K562 (cell line): ENCODE data around the gene ZNF74. TPM values are rescaled to one million over a fixed set of nuclear protein-coding genes. Genes with fewer than 3 reads are reported as not detected.
"Not testable (repeated sequence)": the region's sequence is repeated elsewhere in the genome, so short reads cannot be mapped to it uniquely, and the experiment has no call there.

Source experiments
- ATAC-seq: fragments of 200-7000 bp; cut with Tn5 transposase; 3 replicates; pipeline ENCODE4 v1.9.1; 2020; ENCODE audit warnings: moderate library complexity
- BruUV-seq: library from RNA; stranded (reverse); fragments of 400-500 nt; replicated peaks from 2 replicates; lab custom pipeline; 2021; lab: Mats Ljungman, UMichigan
- CTCF ChIA-PET: fragments of 300-600 bp; formaldehyde crosslinking; extraction: SDS; loops from one replicate; lab custom pipeline; 2021; ENCODE audit warnings: low intra/inter-chr PET ratio; lab: Yijun Ruan, JAX
- POLR2A ChIA-PET: fragments of 300-600, 350-650 bp; sonication (Branson Sonifier 250); formaldehyde crosslinking; extraction: SDS; loops from one replicate; lab custom pipeline; 2021; ENCODE audit warnings: antibody characterized with exemption, inconsistent platforms; lab: Yijun Ruan, JAX
- DNase-seq, 4 experiments: peaks; one replicate each; pipeline versions ENCODE4 v3.0.0 to v3.0.0-alpha.2; 2011 to 2018; ENCODE audit warnings: low spot score in 3 of 4, mixed read lengths in 3 of 4; ENCODE audit errors: extremely low read depth in 1 of 4
- FAIRE-seq: peaks from 2 replicates; lab custom pipeline; 2011; peaks lifted over from hg19 to GRCh38; lab: Jason Lieb, UNC
- H2AFZ ChIP-seq: 2 replicates; pipeline ENCODE4 v1.6.0; 2011; ENCODE audit warnings: low read depth, low read length, control low read depth, inconsistent platforms
- H3K27ac ChIP-seq: fragments of 200-600 bp; 3 replicates; pipeline ENCODE4 v1.8.0; 2011; ENCODE audit warnings: low read depth, mild to moderate bottlenecking, control low read depth, inconsistent platforms, low read length, moderate library complexity, mixed read lengths; ENCODE audit errors: extremely low read depth
- H3K27me3 ChIP-seq, 2 experiments: fragments of 300-600 bp in 1 of 2; 2 replicates in 1 of 2; 3 replicates in 1 of 2; pipeline versions ENCODE4 v1.6.0 to v1.8.0; 2011; ENCODE audit warnings: inconsistent platforms in 2 of 2, low read length in 2 of 2, mild to moderate bottlenecking in 1 of 2, mixed read lengths in 1 of 2, moderate library complexity in 1 of 2; ENCODE audit not compliant: control insufficient read depth in 2 of 2, insufficient read depth in 2 of 2
- H3K36me3 ChIP-seq: fragments of 300-600 bp; 3 replicates; pipeline ENCODE4 v1.8.0; 2011; ENCODE audit warnings: mild to moderate bottlenecking, low read length, inconsistent platforms; ENCODE audit not compliant: control insufficient read depth, insufficient read depth
- H3K4me1 ChIP-seq, 2 experiments: fragments of 200-600 bp in 1 of 2; replicated peaks in 1 of 2; 2 replicates in 1 of 2; 3 replicates in 1 of 2; pipeline versions ENCODE4 v1.5.1 to v1.8.0; 2011; ENCODE audit warnings: inconsistent platforms in 2 of 2, low read length in 2 of 2, mild to moderate bottlenecking in 1 of 2, mixed read lengths in 1 of 2, moderate library complexity in 1 of 2; ENCODE audit not compliant: control insufficient read depth in 2 of 2, insufficient read depth in 2 of 2
- H3K4me2 ChIP-seq: 2 replicates; pipeline ENCODE4 v1.6.1; 2011; ENCODE audit warnings: low read length, control low read depth, inconsistent platforms, mixed read lengths; ENCODE audit not compliant: insufficient read depth
- H3K4me3 ChIP-seq: fragments of 200-600 bp; sonication (generic), shearing (Covaris generic); 2 replicates; pipeline ENCODE4 v1.5.1; 2016; ENCODE audit warnings: control low read depth, inconsistent platforms
- H3K79me2 ChIP-seq: fragments of 200-600 bp; 3 replicates; pipeline ENCODE4 v1.8.0; 2011; ENCODE audit warnings: low read length, inconsistent platforms; ENCODE audit not compliant: control insufficient read depth, insufficient read depth
- H3K9ac ChIP-seq, 2 experiments: 2 replicates each; pipeline versions ENCODE4 v1.6.0 to v1.6.1; 2011; ENCODE audit warnings: low read depth in 2 of 2, low read length in 2 of 2, control low read depth in 1 of 2, inconsistent platforms in 1 of 2, mild to moderate bottlenecking in 1 of 2, mixed read lengths in 1 of 2; ENCODE audit not compliant: insufficient read depth in 1 of 2
- H3K9me1 ChIP-seq: one replicate; pipeline ENCODE4 v1.6.0; 2011; ENCODE audit warnings: inconsistent platforms, mild to moderate bottlenecking, low read length, moderate library complexity; ENCODE audit not compliant: control insufficient read depth, insufficient read depth
- H3K9me3 ChIP-seq: replicated peaks from 2 replicates; pipeline ENCODE4 v1.5.1; 2011; ENCODE audit warnings: low read depth, low read length, inconsistent platforms; ENCODE audit not compliant: control insufficient read depth, insufficient read depth
- H4K20me1 ChIP-seq: replicated peaks from 2 replicates; pipeline ENCODE4 v1.6.1; 2011; ENCODE audit warnings: low read length, inconsistent platforms, mixed read lengths; ENCODE audit not compliant: control insufficient read depth, insufficient read depth
- ATF2 ChIP-seq: sonication (generic); formaldehyde crosslinking; IDR thresholded peaks from 2 replicates; pipeline ENCODE4 v1.8.1; 2022; ENCODE audit warnings: missing genetic modification reagents
- MLX ChIP-seq, 2 experiments: fragments of 450-650 bp in 1 of 2; sonication (generic) in 1 of 2; formaldehyde crosslinking; conservative IDR thresholded peaks; 2 replicates each; pipeline versions ENCODE4 v1.4.0 to v1.8.1; 2020 to 2022; ENCODE audit warnings: mild to moderate bottlenecking in 1 of 2, missing genetic modification reagents in 1 of 2
- MYBL2 ChIP-seq, 2 experiments: fragments of 450-650 bp in 1 of 2; sonication (generic) in 1 of 2; formaldehyde crosslinking in 1 of 2; IDR thresholded peaks; 2 replicates each; pipeline versions ENCODE4 v1.6.1 to v1.8.1; 2017 to 2022; ENCODE audit warnings: borderline replicate concordance in 1 of 2, inconsistent platforms in 1 of 2, low read depth in 1 of 2, mild to moderate bottlenecking in 1 of 2, missing genetic modification reagents in 1 of 2, moderate library complexity in 1 of 2
- PCBP1 ChIP-seq: fragments of 200-400 bp; formaldehyde crosslinking; IDR thresholded peaks from 2 replicates; pipeline ENCODE4 v1.6.1; 2018; ENCODE audit warnings: mild to moderate bottlenecking, low read depth, low read length; ENCODE audit not compliant: poor library complexity, severe bottlenecking
- PHTF2 ChIP-seq: fragments of 250-450 bp; sonication (Bioruptor Pico); IDR thresholded peaks from 2 replicates; pipeline ENCODE4 v1.5.0; 2021; ENCODE audit warnings: mild to moderate bottlenecking
- STAG1 ChIP-seq: sonication (generic); formaldehyde crosslinking; IDR thresholded peaks from 2 replicates; pipeline ENCODE4 v1.5.0; 2020; ENCODE audit warnings: missing genetic modification reagents, borderline replicate concordance
- ZBTB33 ChIP-seq: sonication (generic); formaldehyde crosslinking; IDR thresholded peaks from 2 replicates; pipeline ENCODE4 v1.8.1; 2023; ENCODE audit warnings: mild to moderate bottlenecking, missing genetic modification reagents
- WGBS: fragments of 100-300 bp; shearing (Covaris generic); methylation state at CpG from one replicate; pipeline ENCODE4 v1.1.6; 2016; ENCODE audit warnings: low coverage, mixed read lengths; ENCODE audit not compliant: insufficient coverage; ENCODE audit errors: missing lambda C conversion rate; 5-methylcytosine and 5-hydroxymethylcytosine counted together
- in situ Hi-C: fragments of 300-500 bp; cut with MboI; formaldehyde crosslinking; loops from 4 replicates; pipeline ENCODE4 v1.15.0; 2018; ENCODE audit warnings: inconsistent platforms, mixed read lengths
- intact Hi-C: fragments of 100-400 bp; cut with micrococcal nuclease; formaldehyde crosslinking; loops from 2 replicates; pipeline ENCODE4 v1.14.2; 2022
- polyA plus RNA-seq, 8 experiments: library from polyadenylated mRNA; depleted of rRNA in 4 of 8; stranded (reverse) in 5 of 8; unstranded in 3 of 8; fragments of >200 nt; fragmentation: Nextera tagmentation in 2 of 8; fragmentation: Illumina TruSeq in 1 of 8; extraction: Ambion mirVana in 2 of 8; extraction: Trizol in 1 of 8; gene quantifications; 2 replicates each; pipeline versions ENCODE4 v1.2.1 to v1.2.3, GENCODE V29; 2011 to 2014; ENCODE audit warnings: inconsistent platforms in 1 of 8, missing spikeins in 1 of 8
- total RNA-seq, 7 experiments: library from RNA; depleted of rRNA in 6 of 7; stranded (reverse); fragments of >200 nt in 6 of 7; fragmentation: Illumina TruSeq in 2 of 7; extraction: Trizol in 2 of 7; gene quantifications; 2 replicates each; pipeline versions ENCODE4 v1.2.1 to v1.2.3, GENCODE V29; 2011 to 2021; ENCODE audit warnings: low replicate concordance in 1 of 7

Gene ZNF74
- total and polyA plus RNA-seq, 9 of the 15 experiments (the other 6 are each of a cell fraction or from before 2014, with no cell fraction given), result 2.4 to 53.5 (median 31.5) TPM

GRCh38 chr22:20354238-20354975 is 39.5 kb upstream of the ZNF74 start (continued):
- TF ChIP-seq MLX (CRISPR knock-in tag; conservative IDR thresholded peaks at IDR 0.05) (0 out of 4 replicates have a peak, but pooled peaks of 1 of the 2 experiments have one; percentile 39), STAG1 (CRISPR knock-in tag) (0 out of 2 replicates have a peak, but pooled peaks have one; percentile 7), PHTF2 (CRISPR knock-in tag) (0 out of 2 replicates have a peak, but pooled peaks have one; percentile 42)

- peaks cover 0 to 15% of the 10 kb centered on the region in 2 experiments; a peak in 1 of 5 replicates for H3K4me1 ChIP-seq
- FAIRE-seq; H3K79me2 ChIP-seq; H2AFZ ChIP-seq; H3K36me3 ChIP-seq; H3K9me1 ChIP-seq; intact Hi-C loops; BruUV-seq; H3K27me3 ChIP-seq; CTCF ChIA-PET; H3K4me3 ChIP-seq; H3K9ac ChIP-seq; H4K20me1 ChIP-seq; H3K4me2 ChIP-seq; H3K27ac ChIP-seq; in situ Hi-C loops; POLR2A ChIA-PET; ATAC-seq; TF ChIP-seq MYBL2 (IDR thresholded peaks at IDR 0.05; ENCODE audit: low read depth): not testable (repeated sequence)
- peak; percentile 61; the same call in 1 of the 2 replicates for TF ChIP-seq MYBL2 (CRISPR knock-in tag; IDR thresholded peaks at IDR 0.05; ENCODE audit: borderline replicate concordance)
- peak; percentile 19 for TF ChIP-seq PCBP1
- TF ChIP-seq ATF2 (CRISPR knock-in tag), result peak; percentile 40
- 0 out of 2 replicates have a peak, but pooled peaks have one; percentile 51 for TF ChIP-seq ZBTB33 (CRISPR knock-in tag)
- DNase-seq, result peak in 1 of 4 experiments; percentile 0
- WGBS, result 85% methylated on average over 91 of the region's 98 CpGs
- H3K9me3 ChIP-seq, result peaks cover 17% of the 10 kb centered on the region
These were observed 37.9 kb upstream of the ZNF74 start for GRCh38 chr22:20355939-20356636.
